SK-N-MC (cell line): ENCODE measurements around the gene TMEM132C.

ENCODE experiments used
- DNase-seq: peaks from one replicate; pipeline ENCODE4 v3.0.0-alpha.2; 2011; ENCODE audit warnings: low read depth, low spot score
- H3K27ac ChIP-seq: fragments of 200-600 bp; sonication (generic); 2 replicates; pipeline ENCODE4 v1.5.1; 2016; ENCODE audit warnings: mixed run types
- H3K36me3 ChIP-seq: fragments of 200-600 bp; sonication (generic); 2 replicates; pipeline ENCODE4 v1.6.1; 2017; ENCODE audit warnings: antibody characterized with exemption, low read length, mixed read lengths; ENCODE audit not compliant: insufficient read depth
- H3K4me3 ChIP-seq: fragments of 200-600 bp; sonication (generic); 2 replicates; pipeline ENCODE4 v1.5.1; 2016
- H3K9ac ChIP-seq: fragments of 200-600 bp; sonication (generic); 2 replicates; pipeline ENCODE4 v1.8.0; 2017; ENCODE audit warnings: mixed run types, mixed read lengths; ENCODE audit not compliant: insufficient read length
- H3K9me3 ChIP-seq: fragments of 200-600 bp; sonication (generic); 2 replicates; pipeline ENCODE4 v1.6.1; 2017; ENCODE audit warnings: low read depth, mild to moderate bottlenecking, antibody characterized with exemption, low read length, moderate library complexity, mixed read lengths
- EZH2 ChIP-seq: fragments of 200-600 bp; sonication (generic); IDR thresholded peaks from one replicate; pipeline ENCODE4 v1.6.1; 2017; ENCODE audit warnings: antibody characterized with exemption
- FOXP2 ChIP-seq: optimal IDR thresholded peaks from 2 replicates; pipeline ENCODE3; 2011; ENCODE audit warnings: mild to moderate bottlenecking, moderate library complexity; ENCODE audit not compliant: insufficient read depth; ENCODE audit errors: extremely low read length, control extremely low read depth
- POLR2AphosphoS5 ChIP-seq: IDR thresholded peaks from 2 replicates; pipeline ENCODE4 v1.6.1; 2012; ENCODE audit warnings: mild to moderate bottlenecking, low read depth, low read length, borderline replicate concordance

Gene TMEM132C

GRCh38 chr12:128269181-128269591, 2.2 kb downstream of the TMEM132C start:
- TF ChIP-seq EZH2 (no peak), FOXP2 (no peak), POLR2AphosphoS5 (no peak)
- Histone ChIP-seq H3K4me3 (no peak overlapping the region), H3K36me3 (no peaks in the 10 kb centered on the region)

GRCh38 chr12:128276471-128276870, 9.5 kb downstream of the TMEM132C start:
- Histone ChIP-seq H3K27ac (no peak overlapping the region), H3K36me3 (no peaks in the 10 kb centered on the region), H3K4me3 (no peak overlapping the region), H3K9me3 (no peaks in the 10 kb centered on the region), H3K9ac (no peak overlapping the region)
- no peak for DNase-seq
- TF ChIP-seq EZH2, result no peak

More at GRCh38 chr12:128269181-128269591, 2.2 kb downstream of the TMEM132C start:
- Histone ChIP-seq H3K9ac (no peak overlapping the region), H3K9me3 (no peaks in the 10 kb centered on the region), H3K27ac (no peak overlapping the region)
- no peak for DNase-seq

- no peak overlapping the region for H3K4me3 ChIP-seq
- no peak overlapping the region for H3K9ac ChIP-seq
- H3K9me3 ChIP-seq, result no peaks in the 10 kb centered on the region
- TF ChIP-seq POLR2AphosphoS5 (no peak), FOXP2 (no peak), EZH2 (no peak)
- no peak for DNase-seq
- H3K27ac ChIP-seq, result no peak overlapping the region
- no peaks in the 10 kb centered on the region for H3K36me3 ChIP-seq
Measured at GRCh38 chr12:128286970-128287369, 20.0 kb downstream of the TMEM132C start.

GRCh38 chr12:128288357-128288756, 21.4 kb downstream of the TMEM132C start:
- DNase-seq, result no peak
- H3K36me3 ChIP-seq, result no peaks in the 10 kb centered on the region
- H3K4me3 ChIP-seq, result no peak overlapping the region
- TF ChIP-seq FOXP2 (no peak), EZH2 (no peak), POLR2AphosphoS5 (no peak)
- H3K27ac ChIP-seq, result no peak overlapping the region
- H3K9ac ChIP-seq, result no peak overlapping the region
- H3K9me3 ChIP-seq, result no peaks in the 10 kb centered on the region

GRCh38 chr12:128288896-128289295, 21.9 kb downstream of the TMEM132C start:
- TF ChIP-seq EZH2 (no peak), POLR2AphosphoS5 (no peak), FOXP2 (no peak)
- no peaks in the 10 kb centered on the region for H3K36me3 ChIP-seq
- H3K4me3 ChIP-seq, result no peak overlapping the region
- no peak for DNase-seq
- H3K27ac ChIP-seq, result no peak overlapping the region
- H3K9me3 ChIP-seq, result no peaks in the 10 kb centered on the region
- H3K9ac ChIP-seq, result no peak overlapping the region

- Histone ChIP-seq H3K9me3 (no peaks in the 10 kb centered on the region), H3K36me3 (no peaks in the 10 kb centered on the region), H3K27ac (no peak overlapping the region), H3K9ac (no peak overlapping the region), H3K4me3 (no peak overlapping the region)
- DNase-seq, result no peak
- TF ChIP-seq POLR2AphosphoS5, result no peak
- no peak for TF ChIP-seq EZH2
- TF ChIP-seq FOXP2, result no peak
Measured at GRCh38 chr12:128290938-128291337, 24.0 kb downstream of the TMEM132C start.

- no peaks in the 10 kb centered on the region for H3K36me3 ChIP-seq
- no peak overlapping the region for H3K27ac ChIP-seq
- no peak for TF ChIP-seq FOXP2
- no peak for TF ChIP-seq POLR2AphosphoS5
- TF ChIP-seq EZH2, result no peak
- H3K4me3 ChIP-seq, result no peak overlapping the region
- H3K9ac ChIP-seq, result no peak overlapping the region
- H3K9me3 ChIP-seq, result no peaks in the 10 kb centered on the region
- no peak for DNase-seq
Measured at GRCh38 chr12:128298091-128298748, 31.2 kb downstream of the TMEM132C start.

GRCh38 chr12:128305336-128305892, 38.4 kb downstream of the TMEM132C start:
- Histone ChIP-seq H3K9ac (no peak overlapping the region), H3K36me3 (no peaks in the 10 kb centered on the region), H3K4me3 (no peak overlapping the region), H3K27ac (no peak overlapping the region), H3K9me3 (no peaks in the 10 kb centered on the region)
- DNase-seq, result no peak
- TF ChIP-seq EZH2 (no peak), FOXP2 (no peak), POLR2AphosphoS5 (no peak)

- Histone ChIP-seq H3K9me3 (no peaks in the 10 kb centered on the region), H3K36me3 (no peaks in the 10 kb centered on the region), H3K4me3 (no peak overlapping the region), H3K9ac (no peak overlapping the region), H3K27ac (no peak overlapping the region)
- TF ChIP-seq POLR2AphosphoS5 (no peak), EZH2 (no peak), FOXP2 (no peak)
- DNase-seq, result no peak
Measured at GRCh38 chr12:128307791-128308190, 40.8 kb downstream of the TMEM132C start.
